HG03175 (cell line): ENCODE results near the gene B3GALT4.
"Not testable (repeated sequence)": the region's sequence is repeated elsewhere in the genome, so short reads cannot be mapped to it uniquely, and the experiment has no call there.

Experiments
- ATAC-seq: cut with Tn5 transposase; IDR thresholded peaks from one replicate; pipeline ENCODE4 v1.9.1; 2021; ENCODE audit warnings: mild to moderate bottlenecking, moderate library complexity; ENCODE audit not compliant: unreplicated experiment

Gene B3GALT4, protein sequence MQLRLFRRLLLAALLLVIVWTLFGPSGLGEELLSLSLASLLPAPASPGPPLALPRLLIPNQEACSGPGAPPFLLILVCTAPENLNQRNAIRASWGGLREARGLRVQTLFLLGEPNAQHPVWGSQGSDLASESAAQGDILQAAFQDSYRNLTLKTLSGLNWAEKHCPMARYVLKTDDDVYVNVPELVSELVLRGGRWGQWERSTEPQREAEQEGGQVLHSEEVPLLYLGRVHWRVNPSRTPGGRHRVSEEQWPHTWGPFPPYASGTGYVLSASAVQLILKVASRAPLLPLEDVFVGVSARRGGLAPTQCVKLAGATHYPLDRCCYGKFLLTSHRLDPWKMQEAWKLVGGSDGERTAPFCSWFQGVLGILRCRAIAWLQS

GRCh38 chr6:33276864-33277662, at the start of gene B3GALT4:
Gene B3GALT4 (plus strand): TSS chr6:33277123. CDS start chr6:33277420, 297 bp downstream.
- peak; percentile 52 for ATAC-seq

GRCh38 chr6:33235221-33235634, 41.7 kb upstream of the B3GALT4 start:
- ATAC-seq = no peak

DNA sequence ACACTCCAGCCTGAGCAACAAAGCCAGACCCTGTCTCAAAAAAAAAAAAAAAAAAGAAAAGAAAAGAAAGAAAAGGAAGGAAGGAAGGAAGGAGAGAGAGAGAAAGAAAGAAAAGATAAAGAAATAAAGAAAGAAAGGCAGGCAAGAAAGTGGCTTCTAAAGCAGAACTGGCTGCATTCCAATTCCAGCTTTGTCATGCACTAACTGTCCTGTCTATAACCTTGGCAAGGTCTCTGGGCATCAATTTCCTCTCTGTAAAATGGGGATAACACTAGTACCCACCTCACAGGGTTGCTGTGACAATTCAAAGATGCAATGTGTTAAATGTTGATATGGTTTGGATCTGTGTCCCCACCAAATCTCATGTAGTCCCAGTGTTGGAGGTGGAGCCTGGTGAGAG, 40.6 kb upstream of the B3GALT4 start:
- ATAC-seq = no peak

- ATAC-seq = no peak
These were observed 40.1 kb upstream of the B3GALT4 start for GRCh38 chr6:33236852-33237251.

- no peak for ATAC-seq
These were observed 39.2 kb upstream of the B3GALT4 start for GRCh38 chr6:33237741-33238140.

DNA sequence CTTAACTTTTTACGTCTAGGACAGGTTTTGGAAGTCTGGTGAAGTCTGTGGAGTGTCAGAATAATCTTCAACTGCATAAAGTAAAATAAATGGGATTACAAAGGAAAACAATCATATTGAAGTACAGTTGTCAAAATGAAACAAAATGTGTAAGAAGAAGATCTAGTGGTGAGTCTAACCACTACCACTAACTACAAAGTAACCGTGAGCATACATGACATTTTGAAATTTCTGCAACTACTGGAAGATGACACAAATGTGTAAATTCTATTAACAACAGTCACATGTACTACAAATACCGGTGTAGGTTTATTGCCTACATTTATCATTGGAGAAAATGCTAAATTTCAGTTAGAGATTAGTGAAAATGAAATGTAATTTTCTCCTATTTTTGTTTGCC, 35.0 kb upstream of the B3GALT4 start:
- ATAC-seq = no peak

GRCh38 chr6:33243476-33243875, 33.4 kb upstream of the B3GALT4 start:
- no peak for ATAC-seq

- ATAC-seq = peak; percentile 25
These were observed 28.8 kb upstream of the B3GALT4 start for GRCh38 chr6:33247977-33248642.

GRCh38 chr6:33248643-33248931, 28.3 kb upstream of the B3GALT4 start:
- no peak for ATAC-seq

GRCh38 chr6:33248932-33249731, 27.8 kb upstream of the B3GALT4 start:
- peak; percentile 91 for ATAC-seq

DNA sequence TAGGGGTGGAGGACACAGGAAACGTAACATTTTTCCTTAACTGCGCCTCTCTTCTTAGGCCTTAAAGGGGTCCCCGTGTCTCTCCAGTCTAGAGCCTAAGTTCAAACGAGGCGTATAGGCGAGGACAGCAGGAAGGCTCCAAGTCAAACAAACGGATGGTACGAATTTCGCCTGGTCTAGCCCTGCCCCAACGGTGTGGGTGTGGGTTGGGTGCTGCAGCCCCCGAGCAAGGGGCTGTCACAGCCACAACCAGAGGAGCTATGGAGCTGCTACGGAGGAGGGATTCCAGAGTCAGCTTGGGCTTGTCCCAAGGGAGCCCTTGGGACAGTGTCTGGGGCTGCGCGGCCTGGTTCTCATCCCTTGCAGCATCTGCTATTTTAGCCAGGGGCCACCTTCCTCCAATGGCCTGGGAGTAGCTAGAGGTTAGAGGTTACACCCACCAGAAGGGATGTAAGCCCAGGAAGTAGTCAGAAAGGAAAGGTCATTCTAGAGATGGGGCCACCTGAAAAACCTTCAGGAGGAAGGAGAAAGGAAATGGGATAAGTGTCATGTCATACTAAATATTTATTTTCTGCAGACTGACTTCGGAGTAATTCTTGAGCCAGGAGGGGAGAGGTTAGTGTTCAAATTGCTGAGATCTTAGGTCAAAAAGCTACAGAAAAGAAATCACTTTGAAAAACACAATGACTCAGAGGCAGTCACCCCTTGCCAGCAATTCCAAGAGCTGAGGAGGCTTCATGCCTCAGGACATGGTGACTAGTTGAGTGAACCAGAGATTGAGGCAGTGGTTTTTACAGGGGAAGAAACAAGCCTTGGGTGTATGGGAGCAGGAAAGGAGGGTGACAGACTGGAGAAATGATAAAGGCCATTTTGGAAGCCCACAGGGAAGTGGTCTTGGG, 26.9 kb upstream of the B3GALT4 start:
- no peak for ATAC-seq

- no peak for ATAC-seq
These were observed 26.2 kb upstream of the B3GALT4 start for GRCh38 chr6:33250731-33251130.

DNA sequence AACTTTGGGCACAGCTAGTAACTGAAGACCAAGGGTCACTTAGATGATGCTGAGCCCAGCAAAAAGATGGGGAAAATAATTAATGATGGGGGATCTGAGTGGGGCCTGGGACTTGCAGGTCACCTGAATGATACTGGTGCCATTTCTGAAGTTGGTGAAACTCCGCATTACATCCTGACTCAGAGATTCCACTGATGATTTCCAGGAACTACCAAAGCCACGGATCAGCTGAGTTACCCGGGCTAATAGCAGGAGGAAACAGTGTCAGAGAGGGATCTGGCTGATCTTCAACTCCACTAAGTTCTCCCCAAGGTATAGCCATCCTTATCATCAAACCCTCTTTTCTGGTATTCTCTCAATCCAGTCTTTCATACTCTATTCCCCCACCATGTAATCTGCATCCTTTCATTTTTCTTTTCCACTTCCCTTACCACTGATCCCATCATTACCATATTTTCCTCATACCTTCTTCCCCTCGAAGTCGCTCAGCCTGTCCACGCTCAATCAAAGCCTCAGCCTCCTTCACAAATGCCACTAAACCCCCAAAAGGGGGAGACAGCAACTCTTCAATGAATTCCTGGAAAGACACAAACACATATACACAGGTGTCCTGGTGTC, 25.4 kb upstream of the B3GALT4 start:
- no peak for ATAC-seq

GRCh38 chr6:33252759-33253158, 24.2 kb upstream of the B3GALT4 start:
- ATAC-seq = no peak

DNA sequence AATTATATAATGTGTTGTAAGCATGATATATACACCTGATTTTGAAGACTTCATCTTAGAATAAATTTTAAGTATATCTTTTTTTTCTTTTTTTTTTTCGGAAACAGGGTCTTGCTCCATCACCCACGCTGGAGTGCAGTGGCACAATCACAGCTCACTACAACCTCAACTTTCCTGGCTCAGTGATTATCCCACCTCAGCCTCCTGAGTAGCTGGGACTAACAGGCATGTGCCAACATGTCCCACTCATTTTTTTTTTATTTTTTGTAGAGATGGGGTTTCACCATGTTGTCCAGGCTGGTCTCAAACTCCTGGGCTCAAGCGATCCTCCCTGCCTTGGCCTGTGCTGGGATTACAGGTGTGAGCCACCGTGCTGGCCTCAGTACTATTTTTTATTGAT, 22.3 kb upstream of the B3GALT4 start:
- no peak for ATAC-seq

- ATAC-seq = no peak
These were observed 17.9 kb upstream of the B3GALT4 start for GRCh38 chr6:33259032-33259431.

DNA sequence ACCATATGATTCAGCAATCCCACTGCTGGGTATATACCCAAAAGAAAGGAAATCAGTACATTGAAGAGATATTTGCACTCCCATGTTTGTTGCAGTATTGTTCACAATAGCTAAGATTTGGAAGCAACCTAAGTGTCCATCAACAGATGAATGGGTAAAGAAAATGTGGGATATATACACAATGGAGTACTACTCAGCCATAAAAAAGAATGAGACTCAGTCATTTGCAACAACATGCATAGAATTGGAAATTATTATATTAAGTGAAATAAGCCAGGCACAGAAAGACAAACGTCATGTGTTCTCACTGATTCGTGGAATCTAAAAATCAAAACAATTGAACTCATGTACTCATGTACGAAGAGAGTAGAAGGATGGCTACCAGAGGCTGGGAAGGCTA, 14.4 kb upstream of the B3GALT4 start:
- not testable (repeated sequence) for ATAC-seq

GRCh38 chr6:33264015-33264414, 12.9 kb upstream of the B3GALT4 start:
- no peak for ATAC-seq

DNA sequence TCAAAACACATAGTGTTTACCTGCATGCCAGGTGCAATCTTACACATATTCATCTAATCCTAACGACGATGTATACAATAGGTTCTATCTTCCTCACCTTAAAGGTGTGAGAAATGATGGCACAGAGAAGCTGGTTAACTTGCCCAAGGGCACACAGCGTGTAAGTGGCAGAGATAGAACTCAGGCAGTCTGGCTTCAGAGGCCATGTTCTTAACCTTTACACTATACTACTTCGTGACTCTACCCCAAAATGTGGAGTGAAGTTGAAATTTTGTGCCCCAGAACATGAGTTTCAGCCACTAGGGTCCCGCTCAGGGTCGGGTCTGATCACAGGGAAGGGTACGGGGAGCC, 5.8 kb upstream of the B3GALT4 start:
- ATAC-seq = peak; percentile 15
